ENCODE results near the gene ASTN2.

DNA sequence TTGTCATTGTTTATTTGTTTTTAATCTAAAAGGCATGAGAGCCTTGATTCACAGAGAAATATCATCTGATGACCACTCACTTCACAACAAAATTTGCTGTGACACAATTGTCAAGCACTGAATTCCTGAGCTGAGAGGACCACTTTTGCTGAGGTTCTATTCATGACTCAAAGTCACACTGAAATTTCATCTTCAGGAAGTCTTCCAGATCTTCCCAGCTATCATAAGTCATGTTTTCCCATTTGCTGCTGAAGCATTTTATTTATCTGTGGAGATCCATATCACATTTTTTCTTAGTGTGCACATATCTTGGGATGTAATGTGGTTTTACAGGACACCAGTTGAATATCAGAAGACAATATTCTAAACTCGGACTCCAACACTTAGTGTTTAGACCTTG, 982.8 kb downstream of the ASTN2 start:
- TF ChIP-seq, protein P1, sequence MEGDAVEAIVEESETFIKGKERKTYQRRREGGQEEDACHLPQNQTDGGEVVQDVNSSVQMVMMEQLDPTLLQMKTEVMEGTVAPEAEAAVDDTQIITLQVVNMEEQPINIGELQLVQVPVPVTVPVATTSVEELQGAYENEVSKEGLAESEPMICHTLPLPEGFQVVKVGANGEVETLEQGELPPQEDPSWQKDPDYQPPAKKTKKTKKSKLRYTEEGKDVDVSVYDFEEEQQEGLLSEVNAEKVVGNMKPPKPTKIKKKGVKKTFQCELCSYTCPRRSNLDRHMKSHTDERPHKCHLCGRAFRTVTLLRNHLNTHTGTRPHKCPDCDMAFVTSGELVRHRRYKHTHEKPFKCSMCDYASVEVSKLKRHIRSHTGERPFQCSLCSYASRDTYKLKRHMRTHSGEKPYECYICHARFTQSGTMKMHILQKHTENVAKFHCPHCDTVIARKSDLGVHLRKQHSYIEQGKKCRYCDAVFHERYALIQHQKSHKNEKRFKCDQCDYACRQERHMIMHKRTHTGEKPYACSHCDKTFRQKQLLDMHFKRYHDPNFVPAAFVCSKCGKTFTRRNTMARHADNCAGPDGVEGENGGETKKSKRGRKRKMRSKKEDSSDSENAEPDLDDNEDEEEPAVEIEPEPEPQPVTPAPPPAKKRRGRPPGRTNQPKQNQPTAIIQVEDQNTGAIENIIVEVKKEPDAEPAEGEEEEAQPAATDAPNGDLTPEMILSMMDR (IDR thresholded peaks at IDR 0.05; ENCODE audit: low read length): no peak
- TF ChIP-seq EZH2phosphoT487 (IDR thresholded peaks at IDR 0.05; ENCODE audit: low read length): no peak

All from MM.1S (cell line).